IMR-90 (cell line): ENCODE results near the gene TK2. TPM values are rescaled to one million over a fixed set of nuclear protein-coding genes. Genes with fewer than 3 reads are reported as not detected.

ENCODE experiments used
- ATAC-seq: fragments of 200-7000 bp; cut with Tn5 transposase; 2 replicates; pipeline ENCODE4 v1.9.1; 2020; ENCODE audit warnings: low read depth, mild to moderate bottlenecking, moderate library complexity
- BruUV-seq: library from RNA; stranded (reverse); fragments of 400-500 nt; replicated peaks from 2 replicates; lab custom pipeline; 2021; lab: Mats Ljungman, UMichigan
- CTCF ChIA-PET: fragments of 300-600 bp; formaldehyde crosslinking; extraction: SDS; loops from one replicate; lab custom pipeline; 2021; ENCODE audit warnings: antibody characterized with exemption; lab: Yijun Ruan, JAX
- POLR2A ChIA-PET: fragments of 300-600 bp; sonication (Branson Sonifier 250); formaldehyde crosslinking; loops from one replicate; lab custom pipeline; 2022; ENCODE audit warnings: antibody characterized with exemption; ENCODE audit not compliant: unreplicated experiment; lab: Charles Lee
- DNase-seq: peaks from one replicate; pipeline ENCODE4 v3.0.0; 2013
- H2AFZ ChIP-seq: replicated peaks from 2 replicates; pipeline ENCODE3; 2013; ENCODE audit warnings: low read length, mild to moderate bottlenecking; ENCODE audit not compliant: poor library complexity
- H2AK5ac ChIP-seq: 2 replicates; pipeline ENCODE4 v1.6.1; 2013; ENCODE audit warnings: low read depth, low read length, inconsistent platforms
- H2AK9ac ChIP-seq: replicated peaks from 2 replicates; pipeline ENCODE3; 2013; ENCODE audit warnings: mild to moderate bottlenecking, low read depth, low read length, moderate library complexity; ENCODE audit not compliant: poor library complexity
- H2BK120ac ChIP-seq: 2 replicates; pipeline ENCODE4 v1.6.1; 2013; ENCODE audit warnings: low read depth, low read length, inconsistent platforms
- H2BK15ac ChIP-seq: 3 replicates; pipeline ENCODE4 v1.6.1; 2013; ENCODE audit warnings: low read depth, low read length, inconsistent platforms
- H2BK20ac ChIP-seq: 2 replicates; pipeline ENCODE4 v1.6.1; 2013; ENCODE audit warnings: low read depth, mild to moderate bottlenecking, inconsistent platforms, low read length, moderate library complexity
- H2BK5ac ChIP-seq: 2 replicates; pipeline ENCODE4 v1.6.1; 2013; ENCODE audit warnings: mild to moderate bottlenecking, low read depth, low read length, inconsistent platforms; ENCODE audit not compliant: poor library complexity, severe bottlenecking
- H3K14ac ChIP-seq: replicated peaks from 2 replicates; pipeline ENCODE4 v1.6.1; 2013; ENCODE audit warnings: low read depth, low read length, inconsistent platforms
- H3K18ac ChIP-seq: 2 replicates; pipeline ENCODE4 v1.6.1; 2013; ENCODE audit warnings: low read depth, low read length, control low read depth
- H3K23ac ChIP-seq: 2 replicates; pipeline ENCODE4 v1.6.1; 2013; ENCODE audit warnings: low read depth, low read length, inconsistent platforms
- H3K27ac ChIP-seq: 2 replicates; pipeline ENCODE4 v1.5.1; 2013; ENCODE audit warnings: mild to moderate bottlenecking, control low read depth, low read length; ENCODE audit not compliant: insufficient read depth
- H3K27me3 ChIP-seq: 2 replicates; pipeline ENCODE4 v1.6.1; 2013; ENCODE audit warnings: low read length; ENCODE audit not compliant: control insufficient read depth, insufficient read depth
- H3K36me3 ChIP-seq: 2 replicates; pipeline ENCODE4 v1.6.1; 2013; ENCODE audit warnings: low read length, mixed read lengths; ENCODE audit not compliant: control insufficient read depth, insufficient read depth
- H3K4ac ChIP-seq: 2 replicates; pipeline ENCODE4 v1.6.1; 2013; ENCODE audit warnings: low read depth, low read length, inconsistent platforms
- H3K4me1 ChIP-seq: 2 replicates; pipeline ENCODE4 v1.6.1; 2013; ENCODE audit warnings: low read length, mixed read lengths; ENCODE audit not compliant: control insufficient read depth, insufficient read depth
- H3K4me2 ChIP-seq: 2 replicates; pipeline ENCODE4 v1.6.1; 2013; ENCODE audit warnings: low read depth, mild to moderate bottlenecking, control low read depth, low read length, moderate library complexity
- H3K4me3 ChIP-seq: 2 replicates; pipeline ENCODE4 v1.5.1; 2013; ENCODE audit warnings: low read depth, mild to moderate bottlenecking, control low read depth, low read length, moderate library complexity; ENCODE audit not compliant: insufficient read depth
- H3K56ac ChIP-seq: 2 replicates; pipeline ENCODE4 v1.6.1; 2013; ENCODE audit warnings: low read length, inconsistent platforms; ENCODE audit not compliant: insufficient read depth; ENCODE audit errors: extremely low read depth
- H3K79me1 ChIP-seq, 2 experiments: 2 replicates each; pipeline ENCODE4 v1.6.1; 2013; ENCODE audit warnings: low read length in 2 of 2, inconsistent platforms in 1 of 2, low read depth in 1 of 2
- H3K9ac ChIP-seq: 2 replicates; pipeline ENCODE4 v1.6.1; 2013; ENCODE audit warnings: low read depth, low read length, control low read depth
- H3K9me1 ChIP-seq: 2 replicates; pipeline ENCODE4 v1.6.1; 2013; ENCODE audit warnings: low read length, inconsistent platforms; ENCODE audit not compliant: insufficient read depth
- H3K9me3 ChIP-seq: 2 replicates; pipeline ENCODE4 v1.6.1; 2013; ENCODE audit warnings: low read length; ENCODE audit not compliant: control insufficient read depth, insufficient read depth
- H4K20me1 ChIP-seq: 2 replicates; pipeline ENCODE4 v1.6.1; 2013; ENCODE audit warnings: low read length, inconsistent platforms; ENCODE audit not compliant: insufficient read depth
- H4K5ac ChIP-seq: 2 replicates; pipeline ENCODE4 v1.6.1; 2013; ENCODE audit warnings: mild to moderate bottlenecking, low read depth, low read length, control low read depth
- H4K8ac ChIP-seq, 2 experiments: 2 replicates each; pipeline ENCODE4 v1.6.1; 2013; ENCODE audit warnings: low read depth in 2 of 2, low read length in 2 of 2, control low read depth in 1 of 2, inconsistent platforms in 1 of 2
- H4K91ac ChIP-seq: 2 replicates; pipeline ENCODE4 v1.6.1; 2013; ENCODE audit warnings: low read depth, low read length, inconsistent platforms; ENCODE audit not compliant: insufficient read depth
- CEBPB ChIP-seq: IDR thresholded peaks from 2 replicates; pipeline ENCODE4 v1.6.1; 2012; ENCODE audit warnings: low read depth, low read length, improper control_type of control experiment
- CHD1 ChIP-seq: IDR thresholded peaks from 2 replicates; pipeline ENCODE4 v1.6.1; 2012; ENCODE audit warnings: low read depth, low read length, improper control_type of control experiment
- ELK1 ChIP-seq: fragments of 150-350 bp; IDR thresholded peaks from 2 replicates; pipeline ENCODE4 v1.6.1; 2016; ENCODE audit warnings: low read depth, mild to moderate bottlenecking, low read length, moderate library complexity, borderline replicate concordance
- FOS ChIP-seq: fragments of 150-350 bp; IDR thresholded peaks from 2 replicates; pipeline ENCODE4 v1.6.1; 2016; ENCODE audit warnings: low read depth, low read length
- MAZ ChIP-seq: IDR thresholded peaks from 2 replicates; pipeline ENCODE4 v1.6.1; 2012; ENCODE audit warnings: low read depth, mild to moderate bottlenecking, low read length, improper control_type of control experiment, moderate library complexity, borderline replicate concordance
- MXI1 ChIP-seq: IDR thresholded peaks from 2 replicates; pipeline ENCODE4 v1.6.1; 2012; ENCODE audit warnings: low read depth, mild to moderate bottlenecking, low read length, moderate library complexity, borderline replicate concordance
- NFE2L2 ChIP-seq: fragments of 150-350 bp; IDR thresholded peaks from 2 replicates; pipeline ENCODE4 v1.6.1; 2016; ENCODE audit warnings: low read depth, mild to moderate bottlenecking, low read length
- POLR2A ChIP-seq: IDR thresholded peaks from 2 replicates; pipeline ENCODE4 v1.6.1; 2012; ENCODE audit warnings: mild to moderate bottlenecking, low read depth, low read length
- RAD21 ChIP-seq: IDR thresholded peaks from 2 replicates; pipeline ENCODE4 v1.6.1; 2012; ENCODE audit warnings: low read length, improper control_type of control experiment
- RCOR1 ChIP-seq: IDR thresholded peaks from 2 replicates; pipeline ENCODE4 v1.6.1; 2012; ENCODE audit warnings: mild to moderate bottlenecking, low read length, improper control_type of control experiment; ENCODE audit not compliant: insufficient replicate concordance
- RFX5 ChIP-seq: IDR thresholded peaks from 2 replicates; pipeline ENCODE4 v1.8.0; 2012; ENCODE audit warnings: low read depth, mild to moderate bottlenecking, low read length, moderate library complexity
- SMC3 ChIP-seq: fragments of 150-350 bp; IDR thresholded peaks from 2 replicates; pipeline ENCODE4 v1.6.1; 2016; ENCODE audit warnings: low read depth, mild to moderate bottlenecking, antibody characterized with exemption, low read length, moderate library complexity
- USF2 ChIP-seq: fragments of 150-350 bp; IDR thresholded peaks from 2 replicates; pipeline ENCODE4 v1.6.1; 2017; ENCODE audit warnings: mild to moderate bottlenecking, antibody characterized with exemption, low read length, low read depth
- WGBS, 2 experiments: methylation state at CpG; one replicate each; pipeline versions ENCODE4 v1.1.5 to v1.1.7; 2013; ENCODE audit warnings: missing lambda C conversion rate in 2 of 2; ENCODE audit not compliant: insufficient read length in 1 of 2; ENCODE audit errors: extremely low coverage in 2 of 2; 5-methylcytosine and 5-hydroxymethylcytosine counted together
- dilution Hi-C: fragments of 300-500 bp; cut with HindIII; formaldehyde crosslinking; loops from one replicate; pipeline ENCODE4 v1.14.3; 2018; ENCODE audit warnings: low sequenced_read_pairs; ENCODE audit not compliant: unreplicated experiment
- in situ Hi-C: fragments of 300-500 bp; cut with MboI; formaldehyde crosslinking; loops from 3 replicates; pipeline ENCODE4 v1.14.3; 2019; ENCODE audit warnings: low sequenced_read_pairs, inconsistent platforms, mixed read lengths
- intact Hi-C: fragments of 100-400 bp; cut with micrococcal nuclease; formaldehyde crosslinking; loops from 2 replicates; pipeline ENCODE4 v1.10.0; 2022
- polyA plus RNA-seq, 3 experiments: library from polyadenylated mRNA; depleted of rRNA; stranded (reverse); fragments of >200 nt; gene quantifications; 2 replicates each; pipeline ENCODE4 v1.2.3, GENCODE V29; 2012; ENCODE audit warnings: low replicate concordance in 1 of 3
- total RNA-seq: library from RNA; depleted of rRNA; stranded (reverse); fragments of >200 nt; gene quantifications from 2 replicates; pipeline ENCODE4 v1.2.3, GENCODE V29; 2012

The TK2 gene
- total and polyA plus RNA-seq, 2 of the 4 experiments (the other 2 are of a cell fraction) = 14.7 to 16.5 TPM

GRCh38 chr16:66474750-66475199 is 75.1 kb downstream of the TK2 start:
- no peak overlapping the region for H2BK120ac ChIP-seq
- H4K5ac ChIP-seq = no peak overlapping the region
- BruUV-seq = no TSS peak
- H3K9me1 ChIP-seq = no peaks in the 10 kb centered on the region
- no peak overlapping the region for H3K4me3 ChIP-seq
- dilution Hi-C loops (no loop called here), in situ Hi-C loops (no loop called here), intact Hi-C loops (loop anchor here (5.0 kb wide), 1 partner anchor 113 kb away; no protein-coding TSS in a partner anchor)
- H2AK5ac ChIP-seq = no peak overlapping the region
- H3K4ac ChIP-seq = no peak overlapping the region
- H2BK20ac ChIP-seq = no peak overlapping the region
- no peaks in the 10 kb centered on the region for H4K20me1 ChIP-seq
- no peak overlapping the region for H3K56ac ChIP-seq
- H3K27ac ChIP-seq = no peak overlapping the region
- 20% methylated on average over 1 of the region's 4 CpGs; no CpG with 5 or more reads in 1 of the 2 experiments for WGBS, 2 experiments
- no peaks in the 10 kb centered on the region for H3K79me1 ChIP-seq
- ATAC-seq = no peak
- H3K4me2 ChIP-seq = no peak overlapping the region
- H2AK9ac ChIP-seq = no peak overlapping the region
- no peak overlapping the region for H3K23ac ChIP-seq
- H3K36me3 ChIP-seq = no peaks in the 10 kb centered on the region
- H3K9me3 ChIP-seq = no peaks in the 10 kb centered on the region
- no peak overlapping the region for H2BK5ac ChIP-seq
- H3K18ac ChIP-seq = no peak overlapping the region
- no peak overlapping the region for H2AFZ ChIP-seq
- no peak overlapping the region for H2BK15ac ChIP-seq
- no peak overlapping the region for H4K8ac ChIP-seq
- CTCF ChIA-PET = interaction anchor here (0.9 to 1.3 kb wide), 2 partner anchors 31 to 41 kb away, joined by 3 to 5 read pairs; no protein-coding TSS in a partner anchor
- H3K27me3 ChIP-seq = peaks cover 34% of the 10 kb centered on the region; the same call in 1 of the 2 replicates
- POLR2A ChIA-PET = no interaction called here
- no peak for DNase-seq
- no peak overlapping the region for H4K91ac ChIP-seq
- TF ChIP-seq MXI1 (no peak), CEBPB (no peak), NFE2L2 (no peak), RAD21 (no peak), POLR2A (no peak), MAZ (no peak), RFX5 (no peak), ELK1 (no peak), CHD1 (no peak), SMC3 (no peak), USF2 (no peak), FOS (no peak), RCOR1 (no peak)
- no peak overlapping the region for H3K9ac ChIP-seq
- H3K14ac ChIP-seq = no peak overlapping the region
- no peaks in the 10 kb centered on the region for H3K4me1 ChIP-seq
